H54 (cell line): ENCODE measurements around the gene AACS.

Experiments
- DNase-seq: peaks from one replicate; pipeline ENCODE4 v3.0.0; 2011; ENCODE audit warnings: low spot score, mixed read lengths; ENCODE audit not compliant: insufficient read length
- FAIRE-seq: peaks from 3 replicates; lab custom pipeline; 2011; peaks lifted over from hg19 to GRCh38; lab: Jason Lieb, UNC
- POLR2A ChIP-seq: IDR thresholded peaks from 2 replicates; pipeline ENCODE4 v1.6.1; 2011; ENCODE audit warnings: low read depth, mild to moderate bottlenecking, low read length

Gene AACS

GRCh38 chr12:125113263-125113662 is 48.0 kb downstream of the AACS start:
- no peak for FAIRE-seq
- TF ChIP-seq POLR2A = no peak
- no peak for DNase-seq

DNA sequence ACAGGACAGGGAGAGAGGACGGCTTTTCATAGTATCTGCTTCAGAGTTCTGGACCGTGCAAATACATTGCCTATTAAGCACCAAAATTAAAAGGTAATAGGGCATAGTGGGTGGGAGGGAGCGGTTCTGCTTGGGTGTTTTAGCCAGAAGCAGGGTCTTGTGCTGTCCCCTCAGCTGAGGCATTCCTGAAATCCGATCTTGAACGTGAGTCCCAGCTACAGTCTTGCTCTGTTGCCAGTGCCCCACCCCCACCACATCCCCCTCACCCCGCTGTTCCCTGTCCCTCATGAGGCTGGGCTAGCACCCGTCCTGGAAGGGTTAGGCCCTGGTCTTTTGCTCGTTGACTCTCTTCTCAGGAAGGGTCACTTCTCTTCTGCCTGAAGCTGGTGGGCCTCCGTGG is 48.6 kb downstream of the AACS start:
- FAIRE-seq (no peak), DNase-seq (no peak)
- TF ChIP-seq POLR2A = no peak

GRCh38 chr12:125114365-125115141 is 49.3 kb downstream of the AACS start:
- DNase-seq (no peak), FAIRE-seq (no peak)
- TF ChIP-seq POLR2A = no peak

GRCh38 chr12:125120566-125120965 is 55.3 kb downstream of the AACS start:
- TF ChIP-seq POLR2A = no peak
- FAIRE-seq = no peak
- DNase-seq = no peak

DNA sequence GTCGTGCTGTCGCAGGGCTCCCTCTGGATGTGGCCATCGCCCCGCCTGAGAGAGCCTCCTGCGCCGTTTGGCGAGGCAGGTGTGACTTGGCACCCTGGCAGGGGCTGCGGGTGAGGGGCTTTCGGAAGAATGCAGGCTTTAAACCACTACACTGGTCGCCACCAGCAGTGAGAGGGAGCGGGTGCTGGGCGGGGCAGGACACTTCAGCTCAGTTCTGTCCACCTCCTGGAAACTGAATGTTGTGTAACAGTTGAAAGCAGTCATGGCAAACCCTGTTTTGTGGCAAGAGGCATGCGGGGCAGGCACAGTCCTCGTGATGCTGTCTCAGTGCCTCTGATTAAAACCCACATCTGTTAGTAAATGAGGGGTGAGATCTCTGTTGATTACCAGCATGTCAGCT is 55.9 kb downstream of the AACS start:
- FAIRE-seq (no peak), DNase-seq (no peak)
- TF ChIP-seq POLR2A = no peak

- FAIRE-seq = no peak
- TF ChIP-seq POLR2A = no peak
- DNase-seq = no peak
Measured at GRCh38 chr12:125122668-125123067, 57.4 kb downstream of the AACS start.

DNA sequence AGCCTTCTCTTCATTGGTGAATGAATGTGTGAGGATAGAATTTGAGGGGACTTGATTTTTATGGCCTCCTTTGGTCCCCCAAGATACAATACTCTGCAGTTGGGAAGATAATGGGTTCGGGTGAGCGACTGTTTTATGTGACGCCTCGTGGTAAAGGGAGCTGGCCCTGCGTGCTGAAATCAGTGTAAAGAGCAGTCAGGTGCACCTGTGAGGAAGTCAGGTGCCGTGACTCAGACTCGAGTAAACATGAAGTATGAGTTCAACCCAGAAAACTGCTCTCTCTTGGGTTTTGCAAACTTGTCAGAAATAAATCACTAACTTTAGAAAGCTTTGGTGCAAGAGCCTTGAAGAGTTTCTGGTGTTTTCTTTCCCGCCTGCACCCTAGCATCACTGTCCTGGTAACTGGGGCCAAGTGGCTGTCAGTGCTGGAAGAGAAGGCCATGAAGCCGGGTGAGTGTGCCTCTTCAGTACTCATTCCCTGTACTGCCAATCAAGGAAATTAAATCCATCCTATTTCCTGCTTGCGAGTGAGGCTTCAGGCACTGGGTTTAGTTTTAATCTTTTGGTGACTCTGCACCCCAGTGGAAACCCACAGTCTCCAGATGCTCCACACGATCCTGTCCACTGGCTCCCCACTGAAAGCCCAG is 59.2 kb downstream of the AACS start:
- DNase-seq (no peak), FAIRE-seq (no peak)
- no peak for TF ChIP-seq POLR2A

DNA sequence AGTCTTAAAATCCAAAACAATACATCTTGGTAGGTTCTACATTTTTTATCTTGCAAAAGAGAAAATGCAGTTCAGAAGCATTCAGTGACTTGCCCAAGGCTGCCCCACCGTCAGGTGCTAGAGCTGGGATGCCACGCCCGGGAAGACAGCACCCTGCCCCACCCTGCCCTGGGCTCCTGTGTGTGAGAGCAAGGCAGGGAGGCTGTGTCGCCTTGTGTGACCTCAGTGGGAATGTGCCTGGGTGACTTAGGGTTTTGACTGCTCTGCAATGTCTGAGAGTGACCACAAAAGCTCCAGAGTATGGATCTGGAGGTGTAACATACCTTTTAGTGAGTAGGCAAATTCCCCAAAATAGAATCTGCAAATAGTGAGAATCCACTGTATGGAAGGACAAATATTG is 60.0 kb downstream of the AACS start:
- FAIRE-seq (no peak), DNase-seq (no peak)
- TF ChIP-seq POLR2A = no peak

DNA sequence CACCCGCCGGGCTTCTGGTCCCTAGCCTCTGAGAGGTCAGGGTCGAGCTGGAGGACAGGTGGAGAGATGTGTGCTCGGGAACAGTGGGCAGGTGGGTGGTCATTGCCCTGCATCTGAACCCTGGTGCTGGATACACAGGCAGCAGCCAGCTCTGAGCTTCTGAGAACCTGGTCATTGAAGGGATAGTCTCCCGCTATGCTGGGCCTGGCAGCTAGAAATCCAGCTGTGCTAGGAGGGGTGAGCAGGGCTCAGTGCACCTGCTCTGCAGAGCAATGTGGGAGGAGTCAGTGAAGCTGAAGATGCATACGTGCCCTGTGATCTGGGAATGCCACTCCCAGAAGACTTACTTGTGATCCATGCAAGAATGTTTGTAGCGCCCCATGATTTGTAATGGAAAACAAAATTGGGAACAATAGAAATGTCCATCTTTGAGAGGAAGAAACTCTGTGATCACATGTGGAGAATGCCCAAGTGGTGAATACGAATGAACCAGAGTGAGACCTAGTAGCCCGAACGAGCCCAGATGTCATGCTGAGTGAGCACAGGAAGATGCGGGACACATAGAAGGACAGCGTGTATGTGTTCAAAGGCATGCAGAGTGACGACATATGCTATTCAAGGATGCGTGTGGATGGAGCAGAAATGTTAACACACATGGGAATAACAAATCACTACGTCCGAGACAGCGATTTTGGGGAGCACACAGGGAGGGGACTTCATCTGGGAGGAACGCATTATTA is 63.4 kb downstream of the AACS start:
- DNase-seq (no peak), FAIRE-seq (no peak)
- TF ChIP-seq POLR2A = no peak

DNA sequence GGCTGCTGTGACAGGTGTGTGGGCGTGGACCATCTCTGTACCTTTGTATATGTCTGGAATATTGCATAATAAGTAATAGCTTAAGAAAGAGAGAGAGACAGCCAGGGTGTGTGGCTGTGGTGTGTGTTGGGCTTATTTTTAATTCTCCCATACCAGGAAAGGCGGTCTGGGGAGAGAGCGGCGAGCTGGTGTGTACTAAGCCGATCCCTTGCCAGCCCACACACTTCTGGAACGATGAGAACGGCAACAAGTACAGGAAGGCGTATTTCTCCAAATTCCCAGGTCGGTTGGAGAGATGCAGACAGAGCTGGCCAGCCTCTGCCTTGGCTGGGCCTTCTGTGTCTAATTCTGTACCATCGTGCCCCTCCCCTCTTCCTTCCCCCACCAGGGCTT is 63.9 kb downstream of the AACS start:
- no peak for TF ChIP-seq POLR2A
- no peak for FAIRE-seq
- no peak for DNase-seq

DNA sequence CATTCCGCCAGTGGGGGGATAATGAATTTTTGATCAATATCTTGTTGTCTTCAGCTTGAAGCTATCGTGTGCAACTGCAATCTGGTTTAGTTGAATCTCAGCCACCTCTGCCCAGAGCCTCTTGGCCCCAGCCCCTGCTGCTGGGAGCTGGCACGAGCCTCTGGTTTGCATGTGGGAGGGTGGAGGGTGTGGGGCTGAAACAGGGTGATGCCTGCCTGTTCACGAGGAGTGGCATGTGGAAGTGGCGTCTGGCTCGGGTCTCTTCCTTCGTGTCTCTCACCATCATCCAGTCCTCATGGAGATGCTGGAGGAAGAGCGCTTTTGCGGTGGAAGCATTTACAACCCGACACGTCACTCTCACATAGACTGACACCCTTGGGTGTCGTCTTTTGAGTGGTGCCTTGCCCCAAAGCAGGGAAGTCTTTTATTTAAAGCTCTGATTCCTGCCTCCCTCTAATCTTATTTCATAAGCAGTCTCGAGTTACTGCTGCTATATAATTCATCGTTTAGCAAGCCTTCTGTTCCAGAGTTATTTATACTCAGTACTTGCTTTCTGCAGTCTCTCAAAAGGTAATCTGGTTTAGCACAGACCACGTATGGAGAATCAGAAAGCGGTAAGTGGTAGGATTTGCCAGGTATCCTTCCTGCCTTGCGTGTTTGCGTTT is 64.5 kb downstream of the AACS start:
- no peak for FAIRE-seq
- no peak for TF ChIP-seq POLR2A
- DNase-seq = no peak

DNA sequence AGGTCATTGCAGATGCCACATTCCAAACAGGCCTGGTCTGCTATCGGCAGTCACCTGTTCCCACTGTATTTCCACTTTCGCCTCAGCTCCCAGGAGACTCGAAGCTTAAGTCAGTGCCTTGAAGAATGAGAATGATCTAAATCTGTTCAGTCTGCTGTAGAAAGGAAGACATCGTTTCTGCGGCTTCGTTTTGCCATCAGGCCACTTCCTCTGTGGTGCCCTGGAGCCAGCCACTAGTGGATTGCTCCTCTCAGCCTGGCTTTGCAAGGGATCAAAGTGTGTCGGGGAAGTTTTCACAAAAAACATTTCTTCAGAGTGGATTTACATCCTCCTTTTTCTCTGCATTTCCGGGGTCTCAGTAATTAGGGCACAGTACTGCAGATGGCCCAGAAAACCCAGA is 66.7 kb downstream of the AACS start:
- FAIRE-seq (no peak), DNase-seq (no peak)
- TF ChIP-seq POLR2A = no peak

GRCh38 chr12:125132698-125133400 is 67.6 kb downstream of the AACS start:
- FAIRE-seq = no peak
- TF ChIP-seq POLR2A = no peak
- no peak for DNase-seq
